Measurements from ENCODE around the gene LIPE.

GRCh38 chr19:42475366-42475765, 48.2 kb upstream of the LIPE start:
- TF ChIP-seq EZH2 (IDR thresholded peaks at IDR 0.05; ENCODE audit: insufficient read depth, poor library complexity, severe bottlenecking): no peak
- no peak for TF ChIP-seq EZH2phosphoT487 (IDR thresholded peaks at IDR 0.05; ENCODE audit: insufficient read depth, low read depth)
